Mammary epithelial cell (primary cell): ENCODE measurements around the gene INAVA.

Experiments
- CTCF ChIP-seq, 2 donors: IDR thresholded peaks in 1 of 2; conservative IDR thresholded peaks in 1 of 2; 2 replicates each; pipeline ENCODE4 v1.5.1; 2011 to 2012; ENCODE audit warnings: inconsistent platforms in 2 of 2, low read length in 2 of 2, mild to moderate bottlenecking in 2 of 2, control low read depth in 1 of 2, low read depth in 1 of 2; ENCODE audit not compliant: insufficient read depth in 1 of 2; ENCODE audit errors: extremely low read depth in 1 of 2
- EZH2 ChIP-seq: IDR thresholded peaks from 2 replicates; pipeline ENCODE4 v1.6.1; 2012; ENCODE audit warnings: low read length, inconsistent platforms, borderline replicate concordance

- no peak for TF ChIP-seq CTCF (conservative IDR thresholded peaks at IDR 0.05 in 1 of 2, IDR thresholded peaks at IDR 0.05 in 1 of 2; ENCODE audit: extremely low read depth in 1 of 2, insufficient read depth in 1 of 2, low read depth in 1 of 2, low read length in 2 of 2)
- no peak for TF ChIP-seq EZH2
Measured at GRCh38 chr1:200912737-200913407, 18.2 kb downstream of the INAVA start.
